Immature natural killer cell (primary cell): ENCODE data around the gene TBX22. TPM values are rescaled to one million over a fixed set of nuclear protein-coding genes. Genes with fewer than 3 reads are reported as not detected.
"Not testable (repeated sequence)": the region's sequence is repeated elsewhere in the genome, so short reads cannot be mapped to it uniquely, and the experiment has no call there.

Source experiments
- DNase-seq, 3 donors: peaks; one replicate each; pipeline ENCODE4 v3.0.0; 2022; ENCODE audit warnings: mixed read lengths in 1 of 3
- H3K27ac Mint-ChIP-seq, 6 donors: one replicate each; pipeline ENCODE4 v1.8.0; 2020; ENCODE audit warnings: mixed read lengths in 6 of 6, mild to moderate bottlenecking in 5 of 6, inconsistent platforms in 4 of 6, moderate library complexity in 3 of 6
- H3K27me3 Mint-ChIP-seq, 3 donors: one replicate each; pipeline ENCODE4 v1.8.0; 2020 to 2021; ENCODE audit warnings: low read depth in 3 of 3, mild to moderate bottlenecking in 3 of 3, mixed read lengths in 3 of 3, moderate library complexity in 3 of 3, inconsistent platforms in 1 of 3
- H3K36me3 Mint-ChIP-seq, 3 donors: one replicate each; pipeline ENCODE4 v1.8.0; 2020; ENCODE audit warnings: mixed read lengths in 3 of 3, inconsistent platforms in 2 of 3, mild to moderate bottlenecking in 2 of 3
- H3K4me1 Mint-ChIP-seq, 2 donors: one replicate each; pipeline ENCODE4 v1.8.0; 2020; ENCODE audit warnings: inconsistent platforms in 2 of 2, mild to moderate bottlenecking in 2 of 2, mixed read lengths in 2 of 2, moderate library complexity in 1 of 2
- H3K4me3 Mint-ChIP-seq, 5 donors: one replicate each; pipeline ENCODE4 v1.8.0; 2020; ENCODE audit warnings: mild to moderate bottlenecking in 5 of 5, mixed read lengths in 5 of 5, inconsistent platforms in 3 of 5, moderate library complexity in 3 of 5
- H3K9me3 Mint-ChIP-seq, 6 donors: one replicate each; pipeline ENCODE4 v1.8.0; 2020; ENCODE audit warnings: mild to moderate bottlenecking in 6 of 6, mixed read lengths in 6 of 6, inconsistent platforms in 4 of 6, moderate library complexity in 3 of 6
- polyA plus RNA-seq, 3 donors: library from polyadenylated mRNA; unstranded; fragments of 300-500 nt; fragmentation: Illumina TruSeq; gene quantifications; one replicate each; pipeline ENCODE4 v1.2.3, GENCODE V29; 2021

Gene TBX22, protein sequence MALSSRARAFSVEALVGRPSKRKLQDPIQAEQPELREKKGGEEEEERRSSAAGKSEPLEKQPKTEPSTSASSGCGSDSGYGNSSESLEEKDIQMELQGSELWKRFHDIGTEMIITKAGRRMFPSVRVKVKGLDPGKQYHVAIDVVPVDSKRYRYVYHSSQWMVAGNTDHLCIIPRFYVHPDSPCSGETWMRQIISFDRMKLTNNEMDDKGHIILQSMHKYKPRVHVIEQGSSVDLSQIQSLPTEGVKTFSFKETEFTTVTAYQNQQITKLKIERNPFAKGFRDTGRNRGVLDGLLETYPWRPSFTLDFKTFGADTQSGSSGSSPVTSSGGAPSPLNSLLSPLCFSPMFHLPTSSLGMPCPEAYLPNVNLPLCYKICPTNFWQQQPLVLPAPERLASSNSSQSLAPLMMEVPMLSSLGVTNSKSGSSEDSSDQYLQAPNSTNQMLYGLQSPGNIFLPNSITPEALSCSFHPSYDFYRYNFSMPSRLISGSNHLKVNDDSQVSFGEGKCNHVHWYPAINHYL
- polyA plus RNA-seq = not detected

DNA sequence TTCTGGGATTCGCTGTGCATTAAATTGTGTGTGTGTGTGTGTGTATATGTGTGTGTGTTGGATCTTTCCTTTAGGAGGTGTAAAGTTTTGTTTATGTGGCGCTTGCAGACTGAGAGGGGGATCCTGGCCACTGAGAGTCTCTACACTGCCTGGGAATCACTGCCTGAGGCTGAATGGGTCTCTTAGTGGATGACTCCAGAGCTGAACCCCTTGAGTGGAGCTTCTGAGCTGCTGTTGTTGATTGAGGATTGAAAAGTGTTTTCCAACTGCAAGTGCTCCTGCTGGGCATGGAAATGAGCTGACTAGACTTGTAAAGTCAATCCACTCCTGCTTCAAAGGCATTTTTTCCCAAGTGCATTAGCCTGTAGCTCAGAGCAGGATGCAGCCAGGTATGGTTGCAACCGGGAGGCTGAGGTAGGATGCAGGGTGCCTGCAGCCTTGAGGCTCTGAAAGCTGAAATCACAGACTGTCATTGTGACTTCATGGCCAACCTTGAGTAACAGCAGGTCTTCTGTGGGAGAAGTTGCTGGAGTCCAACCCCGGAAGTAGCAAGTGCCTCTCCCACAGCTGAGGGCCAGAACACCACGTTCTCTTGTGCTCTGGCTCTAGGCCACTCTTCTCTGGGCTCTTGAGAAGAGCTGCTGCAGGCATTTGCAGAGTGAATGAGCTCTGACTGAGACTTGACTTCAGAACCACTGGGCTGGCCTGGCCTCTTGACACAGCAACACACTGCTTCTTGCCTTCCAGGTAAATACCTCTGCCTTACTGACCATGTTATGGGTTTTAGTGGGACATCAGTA, at the start of gene TBX22:
Gene TBX22, plus strand, starts transcription at position 613 of the 800 bp plus-strand sequence. CDS start 7,517 bp downstream, outside the sequence.
- peaks cover 0 to 5% (median 1%) of the 10 kb centered on the region in 6 donors for H3K9me3 Mint-ChIP-seq
- H3K36me3 Mint-ChIP-seq = no peaks in the 10 kb centered on the region

DNA sequence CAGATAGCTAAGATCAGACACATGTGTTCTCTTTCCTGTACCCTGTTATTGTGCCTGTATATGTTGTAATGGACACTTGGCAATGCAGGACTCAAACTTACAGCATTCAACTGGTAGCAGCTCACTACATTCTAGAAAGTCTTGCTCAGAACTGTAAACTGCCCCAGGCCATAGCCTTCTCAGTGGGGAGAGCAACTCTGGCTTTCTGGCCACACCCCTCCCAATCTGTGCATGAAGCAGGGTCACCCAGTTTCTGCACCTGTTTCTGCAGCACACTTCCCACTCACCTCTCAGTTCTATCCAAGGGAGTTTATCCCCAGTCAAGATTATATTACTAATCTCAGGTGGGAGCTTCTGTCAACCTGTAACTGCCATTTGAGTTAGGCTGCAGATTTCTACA, 38.9 kb upstream of the TBX22 start:
- no peak for DNase-seq
- Mint-ChIP-seq H3K36me3 (no peaks in the 10 kb centered on the region), H3K9me3 (peaks cover 0 to 10% (median 6%) of the 10 kb centered on the region in 6 donors), H3K4me3 (no peak overlapping the region), H3K4me1 (no peaks in the 10 kb centered on the region), H3K27ac (no peak overlapping the region), H3K27me3 (peaks cover 0 to 2% (median 0%) of the 10 kb centered on the region in 3 donors)

More for the DNA sequence above, at the start of gene TBX22:
- Mint-ChIP-seq H3K4me1 (no peaks in the 10 kb centered on the region), H3K27me3 (peaks cover 0 to 7% (median 0%) of the 10 kb centered on the region in 3 donors), H3K4me3 (no peak within 1 kb of the TSS), H3K27ac (no peak within 1 kb of the TSS)
- DNase-seq = no peak

DNA sequence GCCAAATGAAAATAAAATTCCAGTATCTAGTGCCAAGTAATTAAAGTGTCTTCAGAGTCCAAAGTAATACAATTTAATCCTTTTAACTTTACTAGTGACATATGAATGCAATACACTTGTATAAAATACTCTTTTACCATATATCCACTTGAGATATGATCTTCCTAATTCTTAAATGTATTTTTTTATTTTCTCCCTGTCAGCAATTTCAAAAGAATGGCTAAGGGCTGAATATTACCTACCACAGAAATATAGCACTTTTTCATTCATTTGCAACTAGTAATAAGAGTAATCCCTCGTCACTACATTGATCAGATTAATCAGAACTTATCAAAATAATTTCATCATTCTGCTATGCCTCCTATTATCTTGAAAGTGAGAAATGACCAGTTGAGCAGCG, 10.1 kb upstream of the TBX22 start:
- Mint-ChIP-seq H3K4me1 (no peaks in the 10 kb centered on the region), H3K27me3 (peaks cover 0 to 2% (median 0%) of the 10 kb centered on the region in 3 donors), H3K4me3 (no peak overlapping the region), H3K36me3 (no peaks in the 10 kb centered on the region), H3K27ac (no peak overlapping the region), H3K9me3 (peaks cover 0 to 10% (median 1%) of the 10 kb centered on the region in 6 donors)
- no peak for DNase-seq

DNA sequence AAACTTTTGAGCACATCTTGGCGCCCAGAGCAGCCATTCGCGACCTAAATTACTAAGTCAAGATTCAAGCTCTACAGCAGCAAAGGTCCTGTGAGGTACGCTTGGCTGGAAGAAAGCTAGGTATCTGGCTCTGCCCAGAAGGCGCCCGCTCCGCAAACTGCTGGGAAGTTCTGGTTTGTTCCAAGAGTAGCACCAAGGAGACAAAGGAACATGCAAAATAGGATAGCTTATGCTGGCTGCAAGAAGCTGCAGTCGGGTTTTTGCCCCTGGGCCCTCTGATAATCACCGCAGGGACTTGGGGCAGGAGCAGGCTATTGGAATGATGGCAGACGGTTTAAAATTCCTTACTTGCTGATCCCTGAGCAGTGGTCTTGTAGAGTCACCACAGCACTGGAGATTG, 3.0 kb upstream of the TBX22 start:
- Mint-ChIP-seq H3K36me3 (no peaks in the 10 kb centered on the region), H3K27me3 (peaks cover 0 to 7% (median 0%) of the 10 kb centered on the region in 3 donors), H3K27ac (no peak overlapping the region), H3K4me1 (no peaks in the 10 kb centered on the region), H3K4me3 (no peak overlapping the region), H3K9me3 (peaks cover 0 to 7% (median 2%) of the 10 kb centered on the region in 6 donors)
- DNase-seq = no peak

DNA sequence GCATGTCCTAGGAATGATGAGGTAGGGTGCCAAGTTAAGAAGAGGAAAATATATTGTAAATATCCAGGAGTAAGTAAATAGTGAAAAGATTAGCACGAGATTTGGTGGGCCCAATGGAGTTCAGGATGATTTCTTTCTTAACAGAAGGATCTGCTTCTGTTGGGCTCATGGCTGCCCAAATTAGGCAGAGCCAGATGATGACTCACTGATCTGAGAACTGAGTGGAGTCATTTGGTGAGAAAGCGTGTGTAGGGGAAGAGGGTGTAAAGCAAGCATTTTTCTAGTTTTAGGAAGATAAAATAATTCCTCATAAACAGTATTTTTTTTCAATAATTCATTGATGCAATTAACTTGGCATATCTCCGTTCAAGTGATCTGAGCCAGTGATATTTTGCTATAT, 1.6 kb downstream of the TBX22 start:
- H3K27me3 Mint-ChIP-seq = peaks cover 0 to 7% (median 0%) of the 10 kb centered on the region in 3 donors
- no peaks in the 10 kb centered on the region for H3K4me1 Mint-ChIP-seq
- H3K27ac Mint-ChIP-seq = no peak overlapping the region
- H3K9me3 Mint-ChIP-seq = peaks cover 0 to 5% (median 1%) of the 10 kb centered on the region in 6 donors
- H3K36me3 Mint-ChIP-seq = no peaks in the 10 kb centered on the region
- no peak for DNase-seq
- no peak overlapping the region for H3K4me3 Mint-ChIP-seq

DNA sequence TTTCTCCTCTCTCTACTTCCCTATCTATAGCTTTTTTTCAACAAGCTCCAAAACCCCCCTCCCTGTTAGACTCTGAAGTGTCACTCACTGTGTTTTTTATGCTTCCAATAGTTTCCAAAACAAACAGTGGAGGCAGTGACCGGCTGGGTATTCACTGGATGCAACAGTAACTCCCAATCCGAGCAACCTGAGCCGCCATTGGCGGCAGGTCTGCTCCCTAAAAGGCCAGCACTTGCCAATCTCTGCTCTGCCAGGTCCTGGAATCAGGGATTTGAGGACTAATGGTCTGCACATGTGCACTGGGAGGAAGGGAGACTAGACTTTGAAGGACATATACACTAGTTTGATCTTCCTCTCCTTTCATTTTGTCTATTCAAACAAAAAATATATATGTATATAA, 7.1 kb downstream of the TBX22 start:
- no peaks in the 10 kb centered on the region for H3K36me3 Mint-ChIP-seq
- peaks cover 0 to 5% (median 2%) of the 10 kb centered on the region in 3 donors for H3K27me3 Mint-ChIP-seq

DNA sequence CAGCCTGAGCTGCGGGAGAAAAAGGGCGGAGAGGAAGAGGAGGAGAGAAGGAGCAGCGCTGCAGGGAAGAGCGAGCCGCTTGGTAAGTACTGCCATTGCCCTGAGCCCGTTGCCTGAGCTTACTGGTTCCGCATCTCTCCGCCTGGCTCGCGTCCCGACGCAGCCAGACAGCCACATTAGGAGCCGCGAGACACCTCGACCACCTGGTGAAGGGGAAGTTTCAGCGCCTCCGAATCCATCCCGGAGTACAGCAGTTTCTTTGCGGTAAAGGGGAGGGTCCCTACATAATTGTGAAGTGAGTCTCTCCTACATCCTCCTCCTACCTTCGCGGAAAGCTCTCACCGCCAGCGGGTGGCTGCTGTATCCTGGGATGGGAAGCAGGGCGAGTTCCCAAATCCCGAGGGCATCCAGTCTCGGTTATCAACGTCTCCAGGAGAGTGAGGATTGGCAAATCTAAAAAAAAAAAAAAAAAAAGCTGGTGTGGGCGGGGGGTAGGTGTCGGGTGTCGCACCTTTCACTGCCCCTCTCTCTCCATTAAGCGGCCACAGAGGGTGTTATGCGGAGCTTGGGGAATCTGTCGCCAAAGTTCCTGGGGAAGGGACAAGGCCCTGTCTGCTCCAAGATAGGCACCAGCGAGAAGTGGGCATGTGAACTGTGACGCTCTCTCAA, 7.9 kb downstream of the TBX22 start:
- Mint-ChIP-seq H3K9me3 (peaks cover 0 to 4% (median 0%) of the 10 kb centered on the region in 6 donors), H3K27ac (no peak overlapping the region), H3K4me3 (no peak overlapping the region), H3K27me3 (peaks cover 0 to 5% (median 2%) of the 10 kb centered on the region in 3 donors), H3K4me1 (no peaks in the 10 kb centered on the region), H3K36me3 (no peaks in the 10 kb centered on the region)
- DNase-seq = no peak

More for the DNA sequence above, 7.1 kb downstream of the TBX22 start:
- Mint-ChIP-seq H3K4me1 (no peaks in the 10 kb centered on the region), H3K4me3 (no peak overlapping the region), H3K9me3 (peaks cover 0 to 4% (median 0%) of the 10 kb centered on the region in 6 donors), H3K27ac (no peak overlapping the region)
- no peak for DNase-seq

DNA sequence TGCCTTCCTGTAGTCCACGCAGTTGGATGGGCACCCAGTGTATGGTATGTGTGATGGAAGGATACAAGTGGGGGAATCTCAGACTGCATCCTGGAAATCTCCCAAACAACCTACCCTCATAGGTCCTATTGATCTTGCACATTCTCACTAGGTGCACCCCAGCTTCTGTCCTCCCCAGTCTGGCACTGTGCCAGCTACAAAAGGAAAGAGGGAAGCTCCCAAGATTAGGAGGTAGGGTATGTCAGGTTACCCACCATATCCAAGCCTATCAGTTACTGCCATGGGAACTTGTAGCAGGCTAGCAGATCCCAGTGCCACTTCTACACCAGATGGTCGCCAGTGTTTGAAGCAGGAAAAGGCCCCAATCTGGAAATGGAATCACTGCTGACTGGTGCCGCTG, 11.6 kb downstream of the TBX22 start:
- Mint-ChIP-seq H3K27me3 (peaks cover 0 to 5% (median 5%) of the 10 kb centered on the region in 3 donors), H3K27ac (no peak overlapping the region), H3K9me3 (peaks cover 0 to 4% (median 0%) of the 10 kb centered on the region in 6 donors), H3K4me1 (no peaks in the 10 kb centered on the region), H3K4me3 (no peak overlapping the region), H3K36me3 (no peaks in the 10 kb centered on the region)
- DNase-seq = no peak

DNA sequence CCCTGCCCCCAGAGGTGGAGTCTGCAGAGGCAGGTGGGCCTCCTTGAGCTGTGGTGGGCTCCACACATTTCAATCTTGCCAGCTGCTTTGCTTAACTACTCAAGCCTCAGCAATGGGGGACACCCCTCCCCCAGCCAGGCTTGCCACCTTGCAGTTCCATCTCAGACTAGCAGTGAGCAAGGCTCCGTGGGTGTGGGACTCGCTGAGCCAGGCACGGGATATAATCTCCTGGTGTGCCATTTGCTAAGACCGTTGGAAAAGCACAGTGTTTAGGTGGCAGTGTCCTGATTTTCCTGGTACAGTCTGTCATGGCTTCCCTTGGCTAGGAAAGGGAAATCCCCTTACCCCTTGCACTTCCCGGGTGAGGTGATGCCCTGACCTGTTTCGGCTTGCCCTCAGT, 51.6 kb downstream of the TBX22 start:
- not testable (repeated sequence) for H3K4me1 Mint-ChIP-seq, DNase-seq, H3K27ac Mint-ChIP-seq, H3K36me3 Mint-ChIP-seq, H3K4me3 Mint-ChIP-seq
- Mint-ChIP-seq H3K27me3 (peaks cover 0 to 10% (median 1%) of the 10 kb centered on the region in 3 donors), H3K9me3 (peaks cover 7 to 34% (median 9%) of the 10 kb centered on the region in 6 donors)

DNA sequence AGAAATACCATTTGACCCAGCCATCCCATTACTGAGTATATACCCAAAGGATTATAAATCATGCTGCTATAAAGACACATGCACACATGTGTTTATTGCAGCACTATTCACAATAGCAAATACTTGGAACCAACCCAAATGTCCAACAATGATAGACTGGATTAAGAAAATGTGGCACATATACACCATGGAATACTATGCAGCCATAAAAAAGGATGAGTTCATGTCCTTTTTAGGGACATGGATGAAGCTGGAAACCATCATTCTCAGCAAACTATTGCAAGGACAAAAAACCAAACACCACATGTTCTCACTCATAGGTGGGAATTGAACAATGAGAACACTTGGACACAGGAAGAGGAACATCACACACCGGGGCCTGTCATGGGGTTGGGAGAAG, 61.1 kb downstream of the TBX22 start:
- H3K4me3 Mint-ChIP-seq, H3K36me3 Mint-ChIP-seq, DNase-seq, H3K27me3 Mint-ChIP-seq, H3K4me1 Mint-ChIP-seq, H3K27ac Mint-ChIP-seq: not testable (repeated sequence)
- peaks cover 0 to 11% (median under 1%) of the 10 kb centered on the region in 6 donors for H3K9me3 Mint-ChIP-seq
